GDM1 (cell line): ENCODE results near the gene PPP1R27.

ENCODE experiments used
- DNase-seq: peaks from one replicate; lab custom pipeline; 2025; lab: John Stamatoyannopoulos, UW

Gene PPP1R27

GRCh38 chr17:81821147-81821546 lies 13.7 kb downstream of the PPP1R27 start:
- no peak for DNase-seq

GRCh38 chr17:81819708-81820107 lies 15.1 kb downstream of the PPP1R27 start:
- no peak for DNase-seq

GRCh38 chr17:81817758-81818147 lies 17.1 kb downstream of the PPP1R27 start:
- DNase-seq = no peak

DNA sequence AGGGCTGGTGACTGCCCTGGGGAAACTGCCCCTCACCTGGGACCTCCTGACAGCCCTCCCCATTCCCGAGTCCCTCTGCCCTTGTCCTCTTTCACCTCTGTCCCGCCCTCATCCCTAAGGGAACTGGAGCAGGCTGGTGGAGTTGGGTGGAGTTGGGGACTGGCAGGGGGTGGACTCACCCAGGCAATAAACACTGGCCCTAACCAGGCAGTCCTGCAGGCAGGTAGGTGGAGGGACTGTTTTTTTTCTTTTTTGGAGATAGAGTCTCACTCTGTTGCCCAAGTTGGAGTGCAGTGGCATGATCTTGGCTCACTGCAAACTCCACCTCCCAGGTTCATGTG lies 19.2 kb downstream of the PPP1R27 start:
- DNase-seq = no peak

DNA sequence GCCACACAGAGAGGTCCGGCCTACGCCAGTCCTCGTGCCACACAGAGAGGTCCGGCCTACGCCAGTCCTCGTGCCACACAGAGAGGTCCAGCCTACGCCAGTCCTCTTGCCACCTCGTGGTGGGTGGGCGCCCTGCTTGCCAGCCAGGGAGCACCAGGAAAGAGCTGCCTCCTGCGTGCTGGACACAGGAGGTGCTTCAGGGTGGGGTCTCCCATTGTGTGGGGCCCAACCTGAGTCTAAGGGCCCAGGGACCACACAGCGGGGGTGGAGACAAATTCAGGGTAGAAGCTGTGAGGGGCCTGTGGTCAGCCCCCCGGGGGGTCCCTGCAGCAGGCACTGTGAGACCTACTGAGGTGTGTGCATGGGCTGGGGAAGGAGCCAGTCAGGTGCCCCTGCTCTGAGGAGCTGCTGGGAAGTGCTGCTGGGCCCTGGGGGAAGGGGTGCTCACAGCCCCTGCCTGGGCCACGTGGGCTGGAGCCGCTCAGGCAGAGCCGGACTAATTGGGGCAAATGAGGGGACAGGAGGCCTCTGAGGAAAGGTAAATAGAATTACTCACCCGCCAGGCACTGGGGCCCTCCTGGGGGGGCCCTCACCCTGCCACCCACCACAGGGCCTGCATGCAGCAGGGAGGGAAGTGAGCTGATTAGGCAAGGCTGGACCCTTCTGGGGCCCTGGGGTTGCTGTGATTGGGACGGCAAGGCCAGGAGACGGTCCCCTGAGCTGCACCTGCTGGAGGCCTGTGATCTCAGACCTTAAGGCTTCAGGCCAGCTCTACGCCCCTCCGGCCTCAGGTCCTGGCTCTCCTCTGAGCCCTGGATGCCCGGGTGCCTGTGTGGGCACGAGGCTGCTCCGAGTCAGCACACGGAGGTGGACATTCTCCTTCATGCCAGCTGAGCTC lies 19.9 kb downstream of the PPP1R27 start:
- DNase-seq = no peak

DNA sequence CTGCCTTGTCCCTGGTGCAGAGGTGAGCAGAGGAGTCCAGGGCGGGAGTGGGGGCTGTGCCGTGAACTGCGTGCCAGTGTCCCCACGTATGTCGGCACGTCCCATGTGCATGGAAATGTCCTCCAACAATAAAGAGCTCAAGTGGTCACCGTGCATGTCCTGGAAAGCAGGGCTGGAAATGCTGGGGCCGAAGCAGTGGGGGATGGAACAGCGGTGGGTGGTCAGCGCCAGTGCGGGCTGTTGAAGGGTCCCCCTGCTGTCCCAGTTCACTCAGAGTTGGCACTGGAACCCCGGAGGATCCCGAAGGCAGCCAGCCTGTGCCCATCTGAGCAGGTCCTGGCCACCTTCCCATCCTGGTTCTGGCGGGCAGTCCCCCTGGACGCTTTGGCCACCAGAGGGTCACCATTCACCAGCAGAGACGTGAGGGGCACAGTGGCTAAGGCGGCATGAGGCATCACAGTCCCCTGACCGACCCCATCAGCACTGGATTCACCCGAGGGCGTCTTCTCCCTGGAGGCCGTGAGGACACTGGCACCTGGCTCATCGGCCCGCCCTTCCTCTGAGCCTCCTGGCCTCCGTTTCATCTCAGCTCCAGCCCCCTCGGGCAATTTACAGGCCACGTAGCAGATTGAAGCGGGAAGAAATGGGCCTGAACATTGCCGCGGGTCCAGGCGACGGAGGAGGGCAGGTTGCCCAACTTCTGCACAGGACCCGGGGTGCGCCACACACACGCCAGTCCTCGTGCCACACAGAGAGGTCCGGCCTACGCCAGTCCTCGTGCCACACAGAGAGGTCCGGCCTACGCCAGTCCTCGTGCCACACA lies 20.8 kb downstream of the PPP1R27 start:
- DNase-seq = no peak

- no peak for DNase-seq
Observed at GRCh38 chr17:81813371-81813684, 21.5 kb downstream of the PPP1R27 start.

DNA sequence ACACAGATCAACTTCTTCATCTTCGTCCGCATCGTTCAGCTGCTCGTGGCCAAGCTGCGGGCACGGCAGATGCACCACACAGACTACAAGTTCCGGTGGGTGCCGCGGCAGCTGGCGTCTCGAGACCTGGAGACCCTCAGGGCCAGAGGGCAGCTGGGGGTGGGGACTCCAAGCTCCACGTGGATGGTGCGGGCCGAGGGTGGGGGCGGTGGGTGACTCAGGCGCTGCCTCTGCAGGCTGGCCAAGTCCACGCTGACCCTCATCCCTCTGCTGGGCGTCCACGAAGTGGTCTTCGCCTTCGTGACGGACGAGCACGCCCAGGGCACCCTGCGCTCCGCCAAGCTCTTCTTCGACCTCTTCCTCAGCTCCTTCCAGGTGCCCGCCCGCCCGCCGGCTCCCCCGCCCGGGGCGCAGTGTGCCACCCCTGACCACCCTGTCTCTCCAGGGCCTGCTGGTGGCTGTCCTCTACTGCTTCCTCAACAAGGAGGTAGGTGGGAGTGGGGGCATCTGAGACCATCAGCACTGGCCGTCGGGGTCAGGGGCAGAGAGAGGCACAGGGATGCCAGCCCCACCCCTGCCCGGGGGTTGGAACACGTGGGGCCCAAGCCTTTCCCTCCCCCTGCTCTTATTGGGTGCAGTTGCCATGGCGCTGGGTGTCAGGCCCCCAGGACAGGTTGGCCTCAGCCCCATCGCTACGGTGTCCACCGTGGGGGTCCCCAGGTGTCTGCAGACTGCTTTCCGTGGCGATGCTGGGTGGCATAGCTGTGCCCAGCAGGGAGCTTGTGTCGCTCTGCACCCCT lies 22.1 kb downstream of the PPP1R27 start:
- no peak for DNase-seq

- DNase-seq = no peak
Observed at GRCh38 chr17:81811705-81812570, 22.9 kb downstream of the PPP1R27 start.

- no peak for DNase-seq
Observed at GRCh38 chr17:81810892-81811704, 23.8 kb downstream of the PPP1R27 start.

DNA sequence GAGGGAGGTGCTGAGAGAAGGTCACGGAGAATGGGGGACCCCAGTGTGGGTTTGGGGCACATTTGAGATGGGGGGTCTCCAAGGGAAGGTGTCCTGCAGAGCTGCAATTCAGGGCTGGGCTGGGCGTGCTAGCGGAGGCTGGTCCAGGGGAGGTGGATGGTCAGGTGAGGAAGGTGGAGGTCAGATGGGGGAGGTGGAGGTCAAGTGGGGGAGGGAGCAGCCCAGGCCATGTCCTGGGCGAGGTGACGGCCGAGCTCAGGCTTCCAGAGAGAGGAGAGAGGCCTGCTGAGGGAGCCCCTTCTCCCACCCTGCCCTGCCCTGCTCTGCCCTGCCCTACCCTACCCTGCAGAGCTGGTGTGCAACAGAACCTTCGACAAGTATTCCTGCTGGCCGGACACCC lies 24.4 kb downstream of the PPP1R27 start:
- DNase-seq = no peak

GRCh38 chr17:81809556-81809998 lies 25.3 kb downstream of the PPP1R27 start:
- DNase-seq = no peak

DNA sequence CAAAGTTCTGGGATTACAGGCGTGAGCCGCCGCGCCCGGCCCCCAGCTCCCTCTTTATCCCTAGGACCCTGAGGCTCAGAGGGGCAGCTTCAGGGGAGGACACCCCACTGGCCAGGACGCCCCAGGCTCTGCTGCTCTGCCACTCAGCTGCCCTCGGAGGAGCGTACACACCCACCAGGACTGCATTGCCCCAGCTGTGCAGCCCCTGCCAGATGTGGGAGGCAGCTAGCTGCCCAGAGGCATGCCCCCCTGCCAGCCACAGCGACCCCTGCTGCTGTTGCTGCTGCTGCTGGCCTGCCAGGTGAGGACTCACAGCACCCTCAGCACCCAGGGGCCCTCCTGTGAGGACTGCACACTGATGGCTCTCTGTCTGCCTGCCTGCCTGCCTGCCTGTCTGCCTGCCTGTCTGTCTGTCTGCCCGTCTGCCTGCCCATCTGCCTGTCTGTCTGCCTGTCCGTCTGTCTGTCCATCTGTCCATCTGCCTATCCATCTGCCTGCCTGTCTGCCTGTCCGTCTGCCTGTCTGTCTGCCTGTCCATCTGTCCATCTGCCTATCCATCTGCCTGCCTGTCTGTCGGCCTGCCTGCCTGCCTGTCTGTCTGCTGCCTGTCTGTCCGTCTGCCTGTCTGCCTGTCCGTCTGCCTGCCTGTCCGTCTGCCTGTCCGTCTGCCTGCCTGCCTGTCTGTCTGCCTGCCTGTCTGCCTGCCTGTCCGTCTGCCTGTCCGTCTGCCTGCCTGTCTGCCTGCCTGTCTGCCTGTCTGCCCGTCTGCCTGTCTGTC lies 25.9 kb downstream of the PPP1R27 start:
- no peak for DNase-seq

DNA sequence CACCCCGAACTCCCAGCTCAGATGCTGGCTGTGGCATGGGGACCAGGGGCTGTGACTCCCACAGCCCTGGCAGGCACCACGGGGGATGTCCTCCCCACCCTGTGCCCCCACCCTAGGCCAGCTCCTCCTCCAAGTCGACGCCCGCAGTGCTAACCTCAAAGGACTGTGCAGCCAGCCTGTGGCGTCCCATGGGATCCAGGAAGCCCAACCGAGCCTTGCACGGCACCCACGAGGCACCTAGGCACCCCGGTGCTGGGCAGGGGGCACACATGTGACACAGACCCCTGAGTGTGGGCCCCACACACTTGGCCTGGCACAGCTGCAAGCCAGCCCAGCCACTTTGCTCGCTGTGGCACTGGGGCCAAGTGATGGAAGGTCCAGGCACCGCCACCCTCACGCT lies 27.0 kb downstream of the PPP1R27 start:
- no peak for DNase-seq

GRCh38 chr17:81807210-81807719 lies 27.6 kb downstream of the PPP1R27 start:
- no peak for DNase-seq

- no peak for DNase-seq
Observed at GRCh38 chr17:81806461-81807209, 28.2 kb downstream of the PPP1R27 start.

GRCh38 chr17:81805707-81806460 lies 29.0 kb downstream of the PPP1R27 start:
- DNase-seq = no peak
